Measurements from ENCODE around the gene SET. TPM values are rescaled to one million over a fixed set of nuclear protein-coding genes. Genes with fewer than 3 reads are reported as not detected.
A peak's percentile ranks its signal among the peaks of the same experiment; 100 is the strongest.

SET gene
- total and polyA plus RNA-seq, 4 donors, result 98.5 to 195 (median 178) TPM

DNA sequence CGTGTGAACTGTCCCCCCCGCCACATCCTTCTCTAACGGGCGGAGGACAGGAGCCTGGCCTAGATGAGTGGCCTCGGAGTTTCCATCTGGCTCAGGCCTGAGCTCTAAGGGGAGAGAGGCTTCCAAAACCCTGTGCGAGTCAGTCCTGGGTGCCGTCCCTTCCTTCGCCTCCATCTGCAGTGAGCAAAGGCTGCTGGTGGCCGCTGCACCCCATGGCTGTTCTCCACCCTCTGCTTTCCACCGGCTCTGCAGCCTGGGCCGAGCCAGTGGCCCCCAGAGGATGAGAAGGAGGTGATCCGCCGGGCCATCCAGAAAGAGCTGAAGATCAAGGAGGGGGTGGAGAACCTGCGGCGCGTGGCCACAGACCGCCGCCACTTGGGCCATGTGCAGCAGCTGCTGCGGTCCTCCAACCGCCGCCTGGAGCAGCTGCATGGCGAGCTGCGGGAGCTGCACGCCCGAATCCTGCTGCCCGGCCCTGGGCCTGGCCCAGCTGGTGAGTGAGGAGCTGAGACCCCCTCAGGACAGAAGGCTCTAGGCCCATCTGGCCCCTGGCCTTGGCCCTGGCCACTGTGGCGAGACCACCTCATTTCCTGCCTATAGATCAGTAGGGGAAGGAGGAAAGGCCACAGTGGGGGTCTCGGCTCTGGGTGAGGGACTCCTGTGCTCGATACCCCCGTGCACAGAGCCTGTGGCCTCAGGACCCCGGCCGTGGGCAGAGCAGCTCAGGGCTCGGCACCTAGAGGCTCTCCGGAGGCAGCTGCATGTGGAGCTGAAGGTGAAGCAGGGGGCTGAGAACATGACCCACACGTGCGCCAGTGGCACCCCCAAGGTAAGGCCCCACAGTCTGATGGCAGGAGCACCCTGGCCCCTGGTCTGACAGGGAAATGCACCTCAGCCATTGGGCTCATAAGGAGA, 16.3 kb downstream of the SET start:
- Histone ChIP-seq H3K27ac (ENCODE audit: low read depth in 1 of 2, low read length in 2 of 2) (no peak overlapping the region), H3K4me1 (ENCODE audit: control insufficient read depth in 1 of 2, insufficient read depth in 2 of 2, low read length in 2 of 2) (no peaks in the 10 kb centered on the region), H3K27me3 (ENCODE audit: control insufficient read depth in 1 of 2, insufficient read depth in 2 of 2, low read length in 1 of 2) (no peaks in the 10 kb centered on the region), H3K4me3 (ENCODE audit: low read length in 2 of 2) (no peak overlapping the region), H3K9me3 (ENCODE audit: control insufficient read depth, low read length) (no peaks in the 10 kb centered on the region), H3K36me3 (ENCODE audit: control insufficient read depth in 1 of 2, insufficient read depth in 2 of 2, low read length in 1 of 2) (no peaks in the 10 kb centered on the region)
- ATAC-seq (ENCODE audit: low FRiP score), result no peak
- WGBS, 2 donors, result 90 to 92% methylated on average over 36 of the region's 36 CpGs
- intact Hi-C loops (cut with DNase I), result no loop called here
- peak; percentile 44 to 64 for DNase-seq

- H3K4me3 ChIP-seq (ENCODE audit: low read length in 2 of 2), result no peak overlapping the region
- no peak overlapping the region for H3K27ac ChIP-seq (ENCODE audit: low read depth in 1 of 2, low read length in 2 of 2)
- WGBS, 2 donors, result 90 to 100% methylated on average over 1 of the region's 1 CpG
- intact Hi-C loops (cut with DNase I), result no loop called here
- no peak for ATAC-seq (ENCODE audit: low FRiP score)
- peak in 1 of 2 donors; percentile 17 for DNase-seq
- H3K9me3 ChIP-seq (ENCODE audit: control insufficient read depth, low read length), result no peaks in the 10 kb centered on the region
- no peaks in the 10 kb centered on the region for H3K36me3 ChIP-seq (ENCODE audit: control insufficient read depth in 1 of 2, insufficient read depth in 2 of 2, low read length in 1 of 2)
- H3K27me3 ChIP-seq (ENCODE audit: control insufficient read depth in 1 of 2, insufficient read depth in 2 of 2, low read length in 1 of 2), result no peaks in the 10 kb centered on the region
- H3K4me1 ChIP-seq (ENCODE audit: control insufficient read depth in 1 of 2, insufficient read depth in 2 of 2, low read length in 2 of 2), result no peaks in the 10 kb centered on the region
Observed at GRCh38 chr9:128706045-128706444, 17.0 kb downstream of the SET start.

DNA sequence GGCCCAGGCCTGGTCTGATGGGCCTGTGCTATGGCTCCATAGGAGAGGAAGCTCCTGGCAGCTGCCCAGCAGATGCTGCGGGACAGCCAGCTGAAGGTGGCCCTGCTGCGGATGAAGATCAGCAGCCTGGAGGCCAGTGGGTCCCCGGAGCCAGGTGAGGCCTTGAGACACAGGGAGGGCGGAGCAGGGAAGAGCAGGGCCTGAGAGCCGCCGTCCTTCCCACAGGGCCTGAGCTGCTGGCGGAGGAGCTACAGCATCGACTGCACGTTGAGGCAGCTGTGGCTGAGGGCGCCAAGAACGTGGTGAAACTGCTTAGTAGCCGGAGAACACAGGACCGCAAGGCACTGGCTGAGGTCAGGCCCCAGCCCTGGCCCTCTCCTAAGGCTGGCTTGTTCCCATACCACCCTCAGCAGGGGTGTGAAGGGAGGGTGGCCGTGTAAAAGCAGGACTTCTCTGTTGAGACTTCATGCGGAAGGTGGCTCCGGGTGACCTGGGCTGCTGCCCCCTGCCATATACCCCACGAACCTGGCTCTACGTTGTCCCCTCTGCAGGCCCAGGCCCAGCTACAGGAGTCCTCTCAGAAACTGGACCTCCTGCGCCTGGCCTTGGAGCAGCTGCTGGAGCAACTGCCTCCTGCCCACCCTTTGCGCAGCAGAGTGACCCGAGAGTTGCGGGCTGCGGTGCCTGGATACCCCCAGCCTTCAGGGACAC, 17.8 kb downstream of the SET start:
- Histone ChIP-seq H3K4me3 (ENCODE audit: low read length in 2 of 2) (no peak overlapping the region), H3K27me3 (ENCODE audit: control insufficient read depth in 1 of 2, insufficient read depth in 2 of 2, low read length in 1 of 2) (no peaks in the 10 kb centered on the region), H3K9me3 (ENCODE audit: control insufficient read depth, low read length) (no peaks in the 10 kb centered on the region), H3K4me1 (ENCODE audit: control insufficient read depth in 1 of 2, insufficient read depth in 2 of 2, low read length in 2 of 2) (no peaks in the 10 kb centered on the region), H3K36me3 (ENCODE audit: control insufficient read depth in 1 of 2, insufficient read depth in 2 of 2, low read length in 1 of 2) (no peaks in the 10 kb centered on the region), H3K27ac (ENCODE audit: low read depth in 1 of 2, low read length in 2 of 2) (no peak overlapping the region)
- ATAC-seq (ENCODE audit: low FRiP score) (no peak), DNase-seq (peak; percentile 35 to 68)
- 85 to 89% methylated on average over 23 of the region's 23 CpGs for WGBS, 2 donors
- intact Hi-C loops (cut with DNase I), result no loop called here

GRCh38 chr9:128707446-128707845, 18.4 kb downstream of the SET start:
- DNase-seq (peak in 1 of 2 donors; percentile 20), ATAC-seq (ENCODE audit: low FRiP score) (no peak)
- H3K36me3 ChIP-seq (ENCODE audit: control insufficient read depth in 1 of 2, insufficient read depth in 2 of 2, low read length in 1 of 2), result no peaks in the 10 kb centered on the region
- no peaks in the 10 kb centered on the region for H3K9me3 ChIP-seq (ENCODE audit: control insufficient read depth, low read length)
- intact Hi-C loops (cut with DNase I), result no loop called here
- no peak overlapping the region for H3K27ac ChIP-seq (ENCODE audit: low read depth in 1 of 2, low read length in 2 of 2)
- H3K4me1 ChIP-seq (ENCODE audit: control insufficient read depth in 1 of 2, insufficient read depth in 2 of 2, low read length in 2 of 2), result no peaks in the 10 kb centered on the region
- WGBS, 2 donors, result 92 to 96% methylated on average over 8 of the region's 8 CpGs
- H3K27me3 ChIP-seq (ENCODE audit: control insufficient read depth in 1 of 2, insufficient read depth in 2 of 2, low read length in 1 of 2), result no peaks in the 10 kb centered on the region
- no peak overlapping the region for H3K4me3 ChIP-seq (ENCODE audit: low read length in 2 of 2)

DNA sequence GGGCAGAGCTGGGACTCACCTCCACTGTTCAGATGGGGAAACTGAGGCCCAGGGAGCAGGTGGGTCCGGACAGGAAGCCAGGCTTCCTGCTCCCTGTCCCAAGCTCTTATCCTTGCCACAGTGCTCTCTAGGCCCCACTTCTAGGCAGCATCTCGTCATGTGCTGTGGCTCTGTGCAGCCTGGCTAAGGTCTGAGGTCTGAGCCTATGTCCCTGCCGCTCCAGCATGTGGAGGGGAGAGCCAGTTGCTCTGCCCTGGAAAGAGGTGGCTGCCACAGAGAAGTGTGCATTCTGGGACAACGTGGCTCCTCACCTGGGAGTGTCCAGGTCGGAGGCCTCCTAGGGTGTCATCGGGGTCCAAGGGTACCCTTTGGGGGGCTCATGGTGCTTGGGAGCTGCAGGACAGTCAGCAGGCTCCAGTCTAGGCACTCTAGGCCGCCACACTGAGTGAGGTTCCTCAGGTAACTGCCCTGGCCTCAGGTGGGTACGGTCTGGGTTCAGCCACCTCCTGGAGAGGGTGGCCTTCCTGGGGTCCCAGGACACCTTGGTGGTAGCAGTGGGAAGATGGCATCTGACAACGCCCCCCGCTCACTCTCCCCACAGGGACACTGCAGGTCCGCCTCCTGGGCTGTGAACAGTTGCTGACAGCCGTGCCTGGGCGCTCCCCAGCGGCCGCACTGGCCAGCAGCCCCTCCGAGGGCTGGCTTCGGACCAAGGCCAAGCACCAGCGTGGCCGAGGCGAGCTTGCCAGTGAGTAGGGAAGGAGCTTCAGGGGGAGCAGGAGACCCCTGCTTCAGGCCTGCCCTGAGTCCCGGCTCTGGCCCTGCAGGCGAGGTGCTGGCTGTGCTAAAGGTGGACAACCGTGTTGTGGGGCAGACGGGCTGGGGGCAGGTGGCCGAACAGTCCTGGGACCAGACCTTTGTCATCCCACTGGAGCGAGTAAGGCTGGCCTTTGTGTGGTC, 23.7 kb downstream of the SET start:
- Histone ChIP-seq H3K4me3 (ENCODE audit: low read length in 2 of 2) (no peak overlapping the region), H3K36me3 (ENCODE audit: control insufficient read depth in 1 of 2, insufficient read depth in 2 of 2, low read length in 1 of 2) (no peaks in the 10 kb centered on the region), H3K9me3 (ENCODE audit: control insufficient read depth, low read length) (no peaks in the 10 kb centered on the region), H3K27ac (ENCODE audit: low read depth in 1 of 2, low read length in 2 of 2) (no peak overlapping the region), H3K4me1 (ENCODE audit: control insufficient read depth in 1 of 2, insufficient read depth in 2 of 2, low read length in 2 of 2) (no peaks in the 10 kb centered on the region), H3K27me3 (ENCODE audit: control insufficient read depth in 1 of 2, insufficient read depth in 2 of 2, low read length in 1 of 2) (no peaks in the 10 kb centered on the region)
- ATAC-seq (ENCODE audit: low FRiP score), result peak; percentile 22
- peak; percentile 25 to 67 for DNase-seq
- intact Hi-C loops (cut with DNase I), result no loop called here
- 94% methylated on average over 26 of the region's 26 CpGs for WGBS, 2 donors

GRCh38 chr9:128713411-128713780, 24.4 kb downstream of the SET start:
- intact Hi-C loops (cut with DNase I), result no loop called here
- 95 to 97% methylated on average over 13 of the region's 13 CpGs for WGBS, 2 donors
- no peaks in the 10 kb centered on the region for H3K9me3 ChIP-seq (ENCODE audit: control insufficient read depth, low read length)
- H3K36me3 ChIP-seq (ENCODE audit: control insufficient read depth in 1 of 2, insufficient read depth in 2 of 2, low read length in 1 of 2), result no peaks in the 10 kb centered on the region
- H3K27me3 ChIP-seq (ENCODE audit: control insufficient read depth in 1 of 2, insufficient read depth in 2 of 2, low read length in 1 of 2), result no peaks in the 10 kb centered on the region
- H3K27ac ChIP-seq (ENCODE audit: low read depth in 1 of 2, low read length in 2 of 2), result no peak overlapping the region
- ATAC-seq (ENCODE audit: low FRiP score), result no peak
- H3K4me3 ChIP-seq (ENCODE audit: low read length in 2 of 2), result no peak overlapping the region
- DNase-seq, result peak; percentile 35 to 54
- no peaks in the 10 kb centered on the region for H3K4me1 ChIP-seq (ENCODE audit: control insufficient read depth in 1 of 2, insufficient read depth in 2 of 2, low read length in 2 of 2)

DNA sequence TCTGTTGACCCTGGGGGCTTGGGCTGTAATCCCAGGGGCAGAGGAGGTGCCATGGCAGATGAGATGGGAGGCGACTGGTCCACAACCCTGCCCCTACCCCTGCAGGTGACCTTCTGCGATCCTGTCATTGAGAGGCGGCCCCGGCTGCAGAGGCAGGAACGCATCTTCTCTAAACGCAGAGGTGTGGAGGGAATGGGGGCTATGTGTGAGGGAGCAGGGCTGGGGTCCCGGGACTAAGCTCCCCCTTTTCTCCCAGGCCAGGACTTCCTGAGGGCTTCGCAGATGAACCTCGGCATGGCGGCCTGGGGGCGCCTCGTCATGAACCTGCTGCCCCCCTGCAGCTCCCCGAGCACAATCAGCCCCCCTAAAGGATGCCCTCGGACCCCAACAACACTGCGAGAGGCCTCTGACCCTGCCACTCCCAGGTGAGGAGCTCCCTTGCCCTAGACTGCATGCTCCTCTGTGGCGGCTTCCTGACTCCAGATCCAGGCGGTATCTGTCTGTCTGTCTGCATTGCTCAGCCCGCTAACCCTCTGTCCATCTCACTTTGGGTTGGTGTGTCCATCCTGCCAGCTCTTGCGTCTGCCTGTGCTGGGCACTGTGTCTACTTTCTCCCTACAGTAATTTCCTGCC, 25.0 kb downstream of the SET start:
- 94% methylated on average over 19 of the region's 19 CpGs for WGBS, 2 donors
- intact Hi-C loops (cut with DNase I), result no loop called here
- Histone ChIP-seq H3K27me3 (ENCODE audit: control insufficient read depth in 1 of 2, insufficient read depth in 2 of 2, low read length in 1 of 2) (no peaks in the 10 kb centered on the region), H3K4me1 (ENCODE audit: control insufficient read depth in 1 of 2, insufficient read depth in 2 of 2, low read length in 2 of 2) (no peaks in the 10 kb centered on the region), H3K9me3 (ENCODE audit: control insufficient read depth, low read length) (no peaks in the 10 kb centered on the region), H3K36me3 (ENCODE audit: control insufficient read depth in 1 of 2, insufficient read depth in 2 of 2, low read length in 1 of 2) (no peaks in the 10 kb centered on the region), H3K4me3 (ENCODE audit: low read length in 2 of 2) (no peak overlapping the region), H3K27ac (ENCODE audit: low read depth in 1 of 2, low read length in 2 of 2) (no peak overlapping the region)
- peak; percentile 35 to 60 for DNase-seq
- ATAC-seq (ENCODE audit: low FRiP score), result no peak
